Right lobe of liver (tissue), 6 donors: Measurements from ENCODE around the gene TAS1R3. TPM values are rescaled to one million over a fixed set of nuclear protein-coding genes. Genes with fewer than 3 reads are reported as not detected.

Experiments
- ATAC-seq, 4 donors: fragments of 200-7000 bp; cut with Tn5 transposase; one replicate each; pipeline ENCODE4 v1.9.1; 2020; ENCODE audit warnings: mild to moderate bottlenecking in 4 of 4, moderate library complexity in 4 of 4
- DNase-seq, 3 donors: peaks; one replicate each; pipeline ENCODE4 v3.0.0-alpha.2; 2020
- H3K27ac ChIP-seq, 3 donors: fragments of 200-600 bp; one replicate each; pipeline ENCODE4 v1.8.0; 2022
- H3K27me3 ChIP-seq, 2 donors: fragments of 200-600 bp; one replicate each; pipeline ENCODE4 v1.8.0; 2022
- H3K36me3 ChIP-seq, 4 donors: fragments of 200-600 bp; sonication (generic) in 1 of 4; one replicate each; pipeline versions ENCODE4 v1.5.1 to v1.8.0; 2017 to 2022; ENCODE audit warnings: control low read depth in 1 of 4
- H3K4me1 ChIP-seq, 4 donors: fragments of 200-600 bp; sonication (generic) in 1 of 4; one replicate each; pipeline versions ENCODE4 v1.5.1 to v1.8.0; 2017 to 2022; ENCODE audit warnings: control low read depth in 1 of 4
- H3K4me3 ChIP-seq, 3 donors: fragments of 200-600 bp; one replicate each; pipeline ENCODE4 v1.8.0; 2022
- H3K9me3 ChIP-seq, 4 donors: fragments of 200-600 bp; sonication (generic) in 1 of 4; one replicate each; pipeline versions ENCODE4 v1.5.1 to v1.8.0; 2017 to 2022; ENCODE audit warnings: control low read depth in 1 of 4
- POLR2A ChIP-seq: fragments of 450-650 bp; IDR thresholded peaks from one replicate; pipeline ENCODE4 v1.6.1; 2017; ENCODE audit warnings: antibody characterized with exemption, mild to moderate bottlenecking
- WGBS: methylation state at CpG from one replicate; pipeline ENCODE4 v1.1.6; 2018; ENCODE audit warnings: low coverage, low lambda C conversion rate; ENCODE audit not compliant: insufficient coverage; ENCODE audit errors: missing lambda C conversion rate; 5-methylcytosine and 5-hydroxymethylcytosine counted together
- intact Hi-C, 2 donors: fragments of 100-400 bp; cut with DNase I; formaldehyde crosslinking; loops; one replicate each; pipeline versions ENCODE4 v1.11.2 to v1.14.1; 2022
- total RNA-seq, 6 experiments: library from RNA; depleted of rRNA in 2 of 6; stranded (reverse); fragments of >200 nt in 2 of 6; fragmentation: NEBNext Ultra II Directional in 3 of 6; extraction: Animal tissue kit (Norgen Biotek cat#: 25700) in 3 of 6; gene quantifications; one replicate each; pipeline versions ENCODE4 v1.1.0 to v1.2.4, GENCODE V29; 2016 to 2023
- TF ChIP-seq, protein P1 (sequence below), 4 donors: fragments of 200-600 bp in 3 of 4; fragments of 450-650 bp in 1 of 4; IDR thresholded peaks; one replicate each; pipeline versions ENCODE4 v1.5.1 to v1.8.0; 2016 to 2022; ENCODE audit warnings: antibody characterized with exemption in 4 of 4, mild to moderate bottlenecking in 2 of 4
- donor health status: DM: no; HTN: yes; CAD: no.
- donor health status: DM: no; HTN: no; CAD: no.
- donor health status: DM: no; HTN: no; CAD: no.
- donor health status: DM: no; HTN: yes; CAD: no.
- donor health status: DM: no; HTN: yes; CAD: no.

The TAS1R3 gene
- total RNA-seq, 6 experiments from 2014 or later: 0.10 to 2.7 (median 0.33) TPM

DNA sequence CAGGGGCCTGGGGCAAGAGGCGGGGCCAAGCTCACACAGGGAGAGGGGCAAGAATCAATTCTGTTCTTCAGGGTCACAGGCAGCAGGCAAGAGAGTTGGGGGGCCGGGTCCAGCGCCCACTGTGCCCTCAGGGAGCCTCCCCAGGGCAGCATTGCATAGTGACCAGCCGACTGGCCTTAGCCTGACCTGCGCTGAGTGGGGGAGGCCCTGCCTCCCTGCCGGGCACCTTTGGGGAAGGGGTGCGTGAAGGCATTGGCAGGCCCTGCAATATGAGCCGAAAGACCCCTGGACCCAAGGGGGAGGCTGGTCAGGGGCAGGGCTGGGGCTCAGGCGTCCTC, 38.7 kb upstream of the TAS1R3 start:
- Histone ChIP-seq H3K4me1 (no peaks in the 10 kb centered on the region), H3K27ac (no peak overlapping the region), H3K4me3 (no peak overlapping the region), H3K27me3 (no peaks in the 10 kb centered on the region), H3K36me3 (no peaks in the 10 kb centered on the region), H3K9me3 (no peaks in the 10 kb centered on the region)
- TF ChIP-seq, protein P1, sequence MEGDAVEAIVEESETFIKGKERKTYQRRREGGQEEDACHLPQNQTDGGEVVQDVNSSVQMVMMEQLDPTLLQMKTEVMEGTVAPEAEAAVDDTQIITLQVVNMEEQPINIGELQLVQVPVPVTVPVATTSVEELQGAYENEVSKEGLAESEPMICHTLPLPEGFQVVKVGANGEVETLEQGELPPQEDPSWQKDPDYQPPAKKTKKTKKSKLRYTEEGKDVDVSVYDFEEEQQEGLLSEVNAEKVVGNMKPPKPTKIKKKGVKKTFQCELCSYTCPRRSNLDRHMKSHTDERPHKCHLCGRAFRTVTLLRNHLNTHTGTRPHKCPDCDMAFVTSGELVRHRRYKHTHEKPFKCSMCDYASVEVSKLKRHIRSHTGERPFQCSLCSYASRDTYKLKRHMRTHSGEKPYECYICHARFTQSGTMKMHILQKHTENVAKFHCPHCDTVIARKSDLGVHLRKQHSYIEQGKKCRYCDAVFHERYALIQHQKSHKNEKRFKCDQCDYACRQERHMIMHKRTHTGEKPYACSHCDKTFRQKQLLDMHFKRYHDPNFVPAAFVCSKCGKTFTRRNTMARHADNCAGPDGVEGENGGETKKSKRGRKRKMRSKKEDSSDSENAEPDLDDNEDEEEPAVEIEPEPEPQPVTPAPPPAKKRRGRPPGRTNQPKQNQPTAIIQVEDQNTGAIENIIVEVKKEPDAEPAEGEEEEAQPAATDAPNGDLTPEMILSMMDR (IDR thresholded peaks at IDR 0.05): no peak
- no peak for TF ChIP-seq POLR2A
- no peak for ATAC-seq
- 100% methylated on average over 1 of the region's 9 CpGs for WGBS
- DNase-seq: no peak
- intact Hi-C loops: loop anchor here (5.0 to 10.0 kb wide), 2 partner anchors 48 to 170 kb away; partner anchors contain the start of gene C1QTNF12 (in 1 of the 2)

DNA sequence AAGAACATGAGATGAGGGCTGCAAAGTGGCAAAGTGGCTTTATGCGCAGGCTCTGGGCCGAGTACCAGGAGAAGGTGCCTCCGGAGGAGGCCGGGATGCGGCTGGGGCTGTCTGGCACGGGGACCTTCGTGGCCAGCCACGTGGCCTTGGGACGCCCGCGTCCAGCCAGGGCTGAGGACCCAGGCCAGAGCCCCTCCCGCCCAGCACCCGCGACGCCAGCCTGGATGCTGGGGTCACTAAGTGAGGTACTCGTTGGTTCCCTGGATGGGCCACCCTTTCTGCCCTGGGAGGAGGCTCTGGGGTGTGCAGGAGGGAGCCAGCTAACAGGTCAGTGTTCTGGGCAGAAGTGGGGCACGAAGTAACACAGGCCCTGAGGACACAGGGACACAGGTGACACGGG, 38.2 kb upstream of the TAS1R3 start:
- DNase-seq (no peak), ATAC-seq (no peak)
- Histone ChIP-seq H3K4me3 (no peak overlapping the region), H3K36me3 (no peaks in the 10 kb centered on the region), H3K9me3 (no peaks in the 10 kb centered on the region), H3K4me1 (no peaks in the 10 kb centered on the region), H3K27me3 (no peaks in the 10 kb centered on the region), H3K27ac (no peak overlapping the region)
- TF ChIP-seq, protein P1 (IDR thresholded peaks at IDR 0.05): no peak
- no peak for TF ChIP-seq POLR2A
- 40% methylated on average over 1 of the region's 18 CpGs for WGBS
- intact Hi-C loops: loop anchor here (5.0 to 10.0 kb wide), 2 partner anchors 48 to 171 kb away; partner anchors contain the start of gene C1QTNF12 (in 1 of the 2)

DNA sequence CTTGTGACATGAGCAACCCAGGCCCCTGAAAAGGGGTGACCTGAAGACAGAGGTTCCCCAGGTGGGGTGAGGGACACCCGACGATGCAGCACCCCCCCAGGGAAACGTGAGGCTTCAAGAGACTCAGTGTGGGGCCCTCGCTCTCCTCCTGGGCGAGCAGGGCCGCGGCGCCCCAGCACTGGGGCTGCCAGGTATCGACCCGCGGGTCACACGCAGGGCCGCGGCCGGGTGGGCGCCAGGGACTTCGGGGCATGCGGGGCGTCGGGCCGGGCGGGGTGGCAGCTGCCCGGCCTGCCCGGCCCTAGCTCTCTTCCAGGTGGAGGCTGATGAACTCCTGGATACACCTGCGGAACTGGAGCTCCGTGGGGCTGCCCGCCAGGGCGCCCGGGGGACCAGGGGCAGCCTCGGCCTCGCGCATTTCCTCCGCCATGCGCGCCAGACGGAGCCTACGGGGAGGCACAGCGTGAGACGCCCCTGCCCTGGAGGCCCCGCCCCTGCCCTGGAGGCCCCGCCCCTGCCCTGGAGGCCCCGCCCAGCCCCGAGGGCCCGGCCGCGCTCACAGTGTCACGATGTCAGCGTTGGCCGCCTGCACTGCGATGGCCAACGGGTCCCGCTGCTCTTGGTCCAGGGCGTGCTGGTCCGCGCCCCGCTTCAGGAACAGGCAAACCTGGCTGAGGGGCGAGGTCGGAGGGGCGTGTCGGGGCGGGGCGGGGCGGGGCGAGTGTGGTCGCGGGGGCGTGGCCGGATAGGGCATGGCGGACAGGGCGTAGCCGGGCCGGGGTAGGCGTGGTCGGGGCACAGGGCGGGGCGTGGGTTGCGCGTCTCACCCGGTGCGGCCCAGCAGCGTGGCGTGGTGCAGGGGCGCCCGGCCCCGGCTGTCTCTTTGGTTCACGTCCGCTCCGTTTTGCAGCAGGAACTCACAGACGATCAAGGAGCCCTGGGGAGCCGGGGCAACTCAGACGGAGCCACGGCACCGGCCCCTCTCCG, 37.5 kb upstream of the TAS1R3 start:
- WGBS: no CpG with 5 or more reads among the region's 94 CpGs
- DNase-seq (no peak), ATAC-seq (no peak)
- Histone ChIP-seq H3K27me3 (no peaks in the 10 kb centered on the region), H3K36me3 (no peaks in the 10 kb centered on the region), H3K9me3 (no peaks in the 10 kb centered on the region), H3K27ac (no peak overlapping the region), H3K4me3 (no peak overlapping the region), H3K4me1 (no peaks in the 10 kb centered on the region)
- TF ChIP-seq, protein P1 (IDR thresholded peaks at IDR 0.05): no peak
- TF ChIP-seq POLR2A: no peak
- intact Hi-C loops: loop anchor here (5.0 to 10.0 kb wide), 2 partner anchors 49 to 171 kb away; partner anchors contain the start of gene C1QTNF12 (in 1 of the 2)

DNA sequence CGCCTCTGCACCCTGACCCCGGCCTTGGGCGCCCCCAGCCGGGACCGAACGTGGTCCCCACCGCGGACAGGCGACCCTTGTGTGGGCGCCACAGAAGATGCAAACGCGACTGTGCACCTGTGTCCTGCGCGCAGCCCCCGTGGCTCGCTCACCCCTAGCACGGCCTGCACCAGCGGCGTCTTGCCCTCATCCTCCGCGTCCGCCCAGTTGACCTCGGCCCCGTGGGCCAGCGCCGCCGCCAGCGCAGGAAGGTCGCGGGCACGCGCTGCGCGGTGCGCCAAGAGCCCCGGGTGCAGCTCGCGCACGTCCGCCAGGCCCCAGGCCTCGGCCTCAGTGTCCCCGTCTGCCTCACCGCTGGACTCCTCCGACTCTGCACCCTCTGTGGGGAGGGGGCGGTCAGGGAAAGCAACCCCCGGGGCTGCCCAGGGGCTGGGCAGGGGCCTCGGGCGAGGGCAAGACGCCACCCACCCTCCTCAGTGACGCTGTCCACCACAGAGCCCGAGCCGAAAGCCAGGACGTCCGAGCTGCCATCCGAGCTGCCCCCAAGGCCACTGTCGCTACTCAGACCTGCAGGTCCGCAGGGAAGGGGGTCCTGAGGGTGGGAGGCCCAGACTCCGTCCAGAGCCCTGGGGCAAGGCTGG, 36.7 kb upstream of the TAS1R3 start:
- no peak for TF ChIP-seq POLR2A
- TF ChIP-seq, protein P1 (IDR thresholded peaks at IDR 0.05): no peak
- intact Hi-C loops: loop anchor here (5.0 to 10.0 kb wide), 2 partner anchors 50 to 172 kb away; partner anchors contain the start of gene C1QTNF12 (in 1 of the 2)
- Histone ChIP-seq H3K27me3 (no peaks in the 10 kb centered on the region), H3K27ac (no peak overlapping the region), H3K4me1 (no peaks in the 10 kb centered on the region), H3K4me3 (no peak overlapping the region), H3K9me3 (no peaks in the 10 kb centered on the region), H3K36me3 (no peaks in the 10 kb centered on the region)
- DNase-seq: no peak
- WGBS: 95% methylated on average over 31 of the region's 58 CpGs
- no peak for ATAC-seq
